C4-2B (cell line): Measurements from ENCODE around the gene TMEM229B.

Experiments used
- H3K27ac ChIP-seq: fragments of 450-650 bp; 2 replicates; pipeline ENCODE4 v1.5.1; 2017
- CTCF ChIP-seq: fragments of 450-650 bp; conservative IDR thresholded peaks from 2 replicates; pipeline ENCODE4 v1.5.1; 2017; ENCODE audit warnings: mild to moderate bottlenecking
- ZFX ChIP-seq: fragments of 450-650 bp; IDR thresholded peaks from 2 replicates; pipeline ENCODE4 v1.6.1; 2017

The TMEM229B gene

GRCh38 chr14:67428501-67429031 is 60.0 kb downstream of the TMEM229B start:
- no peak for TF ChIP-seq ZFX
- no peak for TF ChIP-seq CTCF
- no peak overlapping the region for H3K27ac ChIP-seq

DNA sequence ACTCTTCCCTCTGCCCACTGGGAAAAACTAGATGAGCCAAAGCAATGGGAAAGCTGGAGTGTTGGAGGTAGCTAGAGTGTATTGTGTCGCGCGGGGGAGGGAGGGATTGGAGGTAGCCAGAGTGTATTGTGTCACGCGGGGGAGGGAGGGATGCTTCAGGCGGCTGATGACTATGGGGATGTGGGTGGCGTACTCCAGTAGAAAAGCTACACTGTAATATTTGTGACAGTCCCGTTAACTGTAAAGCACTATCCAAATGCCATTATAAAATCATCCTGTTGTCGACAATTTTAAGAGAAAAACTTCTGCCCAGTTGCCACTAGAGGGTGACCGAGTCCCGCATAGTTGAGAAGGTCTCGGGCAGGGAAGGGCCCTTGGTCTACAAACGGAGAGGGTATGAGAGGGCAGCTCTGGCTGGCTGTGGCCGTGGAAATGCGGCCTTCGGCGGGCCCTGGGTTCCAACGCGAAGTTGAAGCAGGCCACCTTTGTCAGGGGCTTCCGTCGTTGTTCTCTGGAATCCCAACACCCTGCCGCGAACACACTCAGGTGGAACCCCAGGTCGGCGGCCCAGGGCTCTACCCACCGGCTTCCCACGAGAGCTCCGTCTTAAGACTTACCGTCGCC is 61.4 kb downstream of the TMEM229B start:
- H3K27ac ChIP-seq = no peak overlapping the region

DNA sequence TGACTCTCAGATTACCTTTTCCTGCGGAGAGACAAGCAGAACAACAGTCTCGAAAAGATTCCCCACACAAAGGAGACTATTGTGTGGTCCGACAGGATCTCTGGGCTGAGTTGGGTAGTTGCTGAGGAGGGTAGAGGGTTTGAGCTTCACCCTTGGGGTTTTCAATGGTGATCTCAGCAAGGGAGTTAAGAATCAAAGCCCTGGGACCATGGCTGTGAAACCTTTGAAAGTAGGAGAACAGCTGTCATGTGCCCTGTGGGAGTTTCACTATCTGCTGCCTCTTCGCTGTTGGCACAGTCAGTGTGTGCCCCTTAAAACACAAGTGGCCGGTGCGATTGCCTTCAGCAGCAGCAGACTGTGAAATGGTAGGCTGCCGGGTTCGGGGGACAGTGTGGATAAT is 62.4 kb downstream of the TMEM229B start:
- TF ChIP-seq CTCF (no peak), ZFX (no peak)
- H3K27ac ChIP-seq = no peak overlapping the region

More for the DNA sequence above, 61.4 kb downstream of the TMEM229B start:
- TF ChIP-seq CTCF (peak; percentile 90), ZFX (no peak)

DNA sequence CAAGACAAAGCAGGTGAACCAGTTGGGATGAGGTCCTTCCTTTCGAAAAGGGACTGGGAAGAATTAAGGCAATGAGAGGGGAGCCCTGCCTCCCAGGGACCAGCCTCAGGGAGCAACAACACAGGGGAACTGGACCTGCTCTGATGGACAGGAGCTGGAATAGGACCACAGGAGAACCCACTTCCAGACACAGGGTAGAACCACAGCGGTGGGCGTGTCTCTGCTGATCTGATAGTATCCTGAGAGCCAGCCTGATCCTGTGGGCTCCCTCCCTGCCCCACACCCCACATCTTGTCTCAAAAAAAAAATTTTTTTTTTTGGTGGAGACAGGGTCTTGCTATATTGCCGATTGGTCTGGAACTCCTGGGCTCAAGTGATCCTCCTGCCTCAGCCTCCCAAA is 62.9 kb downstream of the TMEM229B start:
- TF ChIP-seq ZFX = no peak
- no peak for TF ChIP-seq CTCF
- H3K27ac ChIP-seq = no peak overlapping the region

GRCh38 chr14:67424539-67424938 is 64.0 kb downstream of the TMEM229B start:
- TF ChIP-seq CTCF (no peak), ZFX (no peak)
- no peak overlapping the region for H3K27ac ChIP-seq

GRCh38 chr14:67423424-67423823 is 65.1 kb downstream of the TMEM229B start:
- no peak overlapping the region for H3K27ac ChIP-seq
- no peak for TF ChIP-seq CTCF
- TF ChIP-seq ZFX = no peak

- H3K27ac ChIP-seq = no peak overlapping the region
- TF ChIP-seq CTCF (no peak), ZFX (no peak)
Observed at GRCh38 chr14:67421356-67422224, 66.9 kb downstream of the TMEM229B start.
